ENCODE data around the gene LMCD1.

DNA sequence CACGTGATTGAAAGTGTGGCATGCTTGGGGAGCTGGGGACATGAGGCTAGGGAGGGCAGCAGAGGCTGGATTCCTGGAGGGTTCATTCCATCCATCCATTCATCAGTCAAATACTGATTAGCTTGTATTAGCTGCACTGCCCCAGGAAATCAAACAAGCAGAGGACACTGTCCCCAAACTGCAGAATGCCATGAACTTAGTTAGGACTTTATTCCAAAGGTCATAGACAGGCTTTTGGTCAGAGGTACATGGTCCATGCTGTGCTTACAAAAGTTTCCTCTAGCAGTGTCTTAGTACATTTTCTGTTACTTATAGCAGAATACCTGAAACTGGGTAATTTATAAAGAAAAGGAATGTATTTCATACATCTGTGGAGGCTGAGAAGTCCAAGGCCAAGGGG, 47.7 kb downstream of the LMCD1 start:
- TF ChIP-seq, protein P1, sequence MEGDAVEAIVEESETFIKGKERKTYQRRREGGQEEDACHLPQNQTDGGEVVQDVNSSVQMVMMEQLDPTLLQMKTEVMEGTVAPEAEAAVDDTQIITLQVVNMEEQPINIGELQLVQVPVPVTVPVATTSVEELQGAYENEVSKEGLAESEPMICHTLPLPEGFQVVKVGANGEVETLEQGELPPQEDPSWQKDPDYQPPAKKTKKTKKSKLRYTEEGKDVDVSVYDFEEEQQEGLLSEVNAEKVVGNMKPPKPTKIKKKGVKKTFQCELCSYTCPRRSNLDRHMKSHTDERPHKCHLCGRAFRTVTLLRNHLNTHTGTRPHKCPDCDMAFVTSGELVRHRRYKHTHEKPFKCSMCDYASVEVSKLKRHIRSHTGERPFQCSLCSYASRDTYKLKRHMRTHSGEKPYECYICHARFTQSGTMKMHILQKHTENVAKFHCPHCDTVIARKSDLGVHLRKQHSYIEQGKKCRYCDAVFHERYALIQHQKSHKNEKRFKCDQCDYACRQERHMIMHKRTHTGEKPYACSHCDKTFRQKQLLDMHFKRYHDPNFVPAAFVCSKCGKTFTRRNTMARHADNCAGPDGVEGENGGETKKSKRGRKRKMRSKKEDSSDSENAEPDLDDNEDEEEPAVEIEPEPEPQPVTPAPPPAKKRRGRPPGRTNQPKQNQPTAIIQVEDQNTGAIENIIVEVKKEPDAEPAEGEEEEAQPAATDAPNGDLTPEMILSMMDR (IDR thresholded peaks at IDR 0.05), result no peak
- no peak for TF ChIP-seq POLR2A (IDR thresholded peaks at IDR 0.05)

Measured in right lobe of liver (tissue), 4 donors.